Activated T-helper 9 cell treated with anti-CD3 and anti-CD28 coated beads, Interleukin-2, amount 50 U/mL, for 16 hours (primary cell): ENCODE measurements around the gene DCANP1.

Experiments
- DNase-seq: peaks from one replicate; pipeline ENCODE4 v3.0.0-alpha.2; 2020; ENCODE audit warnings: low read depth

The DCANP1 gene

GRCh38 chr5:135480511-135480910, 33.4 kb upstream of the DCANP1 start:
- DNase-seq = no peak

GRCh38 chr5:135478938-135479337, 31.8 kb upstream of the DCANP1 start:
- DNase-seq = no peak

DNA sequence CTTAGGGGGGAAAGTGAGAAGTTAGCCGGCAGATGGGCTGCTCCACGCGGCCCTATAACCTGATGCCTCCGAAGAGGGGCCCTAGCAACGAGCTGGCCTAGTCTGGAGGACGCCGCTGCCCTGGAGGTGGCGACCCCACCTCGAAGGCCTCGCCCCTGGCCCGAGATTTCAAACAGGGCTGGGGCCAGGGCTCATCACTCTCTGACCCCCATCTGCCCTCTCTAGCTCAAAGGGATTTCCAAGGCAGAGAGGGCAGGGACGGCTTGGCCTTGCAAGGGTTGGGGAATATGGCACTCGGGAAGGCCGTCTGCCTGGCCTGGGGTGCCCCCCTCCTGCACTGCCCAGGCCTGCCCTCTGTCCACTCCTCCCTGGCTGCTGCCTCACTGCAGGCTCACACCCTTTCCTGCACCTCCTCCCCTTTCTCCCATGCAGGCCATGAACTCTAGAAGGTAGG, 30.5 kb upstream of the DCANP1 start:
- no peak for DNase-seq

GRCh38 chr5:135476615-135477581, 29.8 kb upstream of the DCANP1 start:
- no peak for DNase-seq

GRCh38 chr5:135473956-135474670, 27.0 kb upstream of the DCANP1 start:
- no peak for DNase-seq

GRCh38 chr5:135472141-135472540, 25.0 kb upstream of the DCANP1 start:
- DNase-seq = no peak

DNA sequence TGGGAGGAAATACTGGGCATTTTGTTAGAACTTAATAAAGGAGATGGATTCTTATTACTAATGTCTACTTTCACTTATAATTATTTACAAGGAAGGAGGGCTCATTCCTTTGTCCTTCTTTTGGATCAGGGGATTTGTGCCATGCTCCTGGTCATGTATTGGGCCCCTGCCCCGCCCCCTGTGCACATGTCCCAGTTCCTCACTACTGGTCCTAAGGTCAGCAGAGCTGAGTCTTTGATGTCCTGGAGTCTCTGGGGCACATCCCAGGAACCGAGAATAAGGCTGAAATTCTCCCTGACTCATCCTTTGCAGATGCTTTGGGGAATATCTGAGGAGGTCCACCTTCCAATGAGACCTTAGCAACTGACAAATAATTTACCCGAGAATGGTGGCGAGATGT, 24.6 kb upstream of the DCANP1 start:
- DNase-seq = no peak

GRCh38 chr5:135469911-135470310, 22.8 kb upstream of the DCANP1 start:
- no peak for DNase-seq

DNA sequence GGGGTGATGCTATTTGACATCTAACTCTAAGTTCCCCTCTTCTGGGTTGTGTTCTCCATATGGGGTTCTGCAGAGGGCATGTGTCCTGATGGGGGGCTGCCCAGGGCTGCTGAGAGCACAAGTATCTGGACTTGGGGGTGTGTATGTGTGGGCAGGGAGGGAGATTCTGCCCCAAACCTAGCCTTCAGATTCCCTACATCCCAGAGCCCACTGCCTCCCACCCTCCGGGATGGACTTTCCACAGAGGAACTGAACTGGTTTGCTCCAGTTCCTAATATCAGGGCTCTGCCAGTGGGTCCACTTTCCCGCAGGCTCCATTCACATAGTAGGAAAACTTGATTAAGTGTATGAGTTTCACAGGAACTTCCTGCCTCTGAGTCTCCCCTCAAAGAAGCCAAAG, 21.4 kb upstream of the DCANP1 start:
- DNase-seq = no peak

GRCh38 chr5:135467871-135468485, 20.8 kb upstream of the DCANP1 start:
- DNase-seq = no peak

- no peak for DNase-seq
Measured at GRCh38 chr5:135467051-135467625, 20.0 kb upstream of the DCANP1 start.

DNA sequence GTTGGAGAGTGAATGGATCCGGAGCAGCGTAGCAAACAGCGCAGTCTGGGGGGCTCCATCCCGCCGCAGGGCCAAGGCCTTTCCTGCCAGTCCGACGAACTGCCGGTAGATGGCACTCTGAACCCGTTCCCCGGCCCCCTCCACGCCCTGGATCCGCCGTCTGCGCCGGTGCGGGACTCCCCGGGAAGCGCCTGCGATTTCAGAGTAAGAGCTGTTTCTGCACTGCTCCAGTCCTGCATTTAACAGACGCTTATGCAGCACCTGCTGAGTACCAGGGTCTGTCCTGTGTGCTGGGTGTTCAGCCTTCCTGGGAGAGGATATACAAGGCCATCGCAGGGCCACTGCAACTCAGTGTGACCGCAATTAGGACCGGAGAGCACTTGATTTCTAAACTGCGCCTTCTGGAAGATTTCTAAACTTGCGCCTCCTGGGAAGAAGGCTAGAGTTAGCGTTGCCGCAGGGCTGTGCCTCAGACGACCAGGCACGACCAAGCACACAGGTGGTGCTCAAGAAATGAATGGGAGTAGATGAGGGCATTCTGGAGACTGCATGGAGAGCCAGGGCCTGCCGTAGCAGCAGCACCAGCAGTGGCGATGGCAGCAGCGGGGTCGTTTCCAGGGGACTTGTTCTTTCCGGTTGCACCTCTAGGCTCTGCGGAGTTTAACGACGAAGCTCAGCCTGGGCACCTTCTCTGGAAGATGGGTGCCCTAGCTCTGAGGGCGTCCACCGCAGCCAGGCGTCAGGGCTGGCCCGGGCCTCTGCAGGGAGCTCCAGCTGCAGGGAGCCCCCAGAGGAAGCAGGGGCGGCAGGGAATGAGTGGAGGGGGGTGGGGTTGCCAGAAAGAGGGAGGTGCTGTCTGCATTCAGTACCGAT, 19.3 kb upstream of the DCANP1 start:
- peak; percentile 29 for DNase-seq

- no peak for DNase-seq
Measured at GRCh38 chr5:135465391-135466122, 18.4 kb upstream of the DCANP1 start.

DNA sequence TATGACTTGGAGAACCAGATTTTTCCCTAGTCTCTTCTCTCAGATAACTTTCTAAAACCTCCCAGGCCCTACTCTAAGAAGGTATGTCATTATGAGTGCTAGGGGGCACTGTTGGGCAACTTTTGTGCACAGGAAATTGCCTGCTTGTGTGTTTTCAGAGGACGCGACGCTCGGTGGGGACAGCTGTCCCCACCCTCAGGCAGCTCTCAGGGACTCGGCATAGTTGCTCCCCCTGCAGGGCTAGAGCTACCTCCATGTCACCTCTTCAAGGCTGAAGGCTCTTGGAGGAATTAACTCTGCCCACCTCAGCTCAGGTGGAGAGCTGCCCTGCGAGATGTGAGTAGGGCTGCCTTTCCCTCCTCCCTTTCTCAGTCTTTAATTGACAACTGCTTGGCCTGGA, 15.2 kb upstream of the DCANP1 start:
- DNase-seq = no peak

GRCh38 chr5:135461481-135462151, 14.5 kb upstream of the DCANP1 start:
- no peak for DNase-seq

- DNase-seq = no peak
Measured at GRCh38 chr5:135460246-135461033, 13.3 kb upstream of the DCANP1 start.

DNA sequence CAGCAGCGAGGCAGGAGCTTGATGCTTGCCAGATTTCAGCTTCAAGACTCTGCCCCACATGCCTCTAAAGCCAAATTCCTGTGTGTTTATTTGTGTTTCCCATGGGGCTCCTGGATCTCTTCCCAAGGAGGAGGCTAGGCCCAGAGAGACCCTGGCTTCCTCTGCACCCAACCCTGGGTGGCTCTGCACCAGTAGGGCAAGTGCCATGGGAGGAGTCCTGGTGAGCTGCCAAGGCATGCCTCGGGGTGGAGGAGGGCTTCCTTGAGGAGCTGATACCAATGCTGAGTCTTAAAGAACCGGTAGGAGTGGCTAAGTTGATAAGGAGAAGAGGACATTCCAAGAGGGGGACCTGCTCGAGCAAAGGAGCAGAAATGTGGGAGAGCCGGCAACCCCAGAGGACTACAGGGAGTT, 11.8 kb upstream of the DCANP1 start:
- no peak for DNase-seq

DNA sequence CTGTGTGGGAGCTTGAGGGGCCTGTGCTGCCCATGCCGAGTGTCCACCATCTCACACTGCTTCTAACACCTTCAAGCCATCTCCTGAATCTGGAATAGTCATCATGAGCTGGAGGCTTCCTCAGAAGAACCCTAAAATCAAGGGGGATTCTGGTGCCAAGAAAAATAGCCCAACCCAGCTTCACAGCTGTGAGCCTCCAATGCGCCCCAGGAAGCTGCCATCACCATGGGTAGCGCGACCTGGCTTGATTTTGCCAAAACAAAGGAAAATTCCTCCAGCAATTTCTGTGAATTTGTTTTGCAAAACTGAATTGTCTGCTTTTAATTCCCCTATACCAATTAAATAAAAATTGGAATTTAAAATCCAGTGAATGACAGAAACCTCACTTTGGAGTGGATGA, 11.2 kb upstream of the DCANP1 start:
- no peak for DNase-seq

GRCh38 chr5:135457424-135458071, 10.4 kb upstream of the DCANP1 start:
- peak; percentile 29 for DNase-seq
